ENCODE data around the gene MICB. TPM values are rescaled to one million over a fixed set of nuclear protein-coding genes. Genes with fewer than 3 reads are reported as not detected.
A peak's percentile ranks its signal among the peaks of the same experiment; 100 is the strongest.
"Not testable (repeated sequence)": the region's sequence is repeated elsewhere in the genome, so short reads cannot be mapped to it uniquely, and the experiment has no call there.

Gene MICB
- 17.2 and 17.6 TPM in 2 replicates for total RNA-seq

DNA sequence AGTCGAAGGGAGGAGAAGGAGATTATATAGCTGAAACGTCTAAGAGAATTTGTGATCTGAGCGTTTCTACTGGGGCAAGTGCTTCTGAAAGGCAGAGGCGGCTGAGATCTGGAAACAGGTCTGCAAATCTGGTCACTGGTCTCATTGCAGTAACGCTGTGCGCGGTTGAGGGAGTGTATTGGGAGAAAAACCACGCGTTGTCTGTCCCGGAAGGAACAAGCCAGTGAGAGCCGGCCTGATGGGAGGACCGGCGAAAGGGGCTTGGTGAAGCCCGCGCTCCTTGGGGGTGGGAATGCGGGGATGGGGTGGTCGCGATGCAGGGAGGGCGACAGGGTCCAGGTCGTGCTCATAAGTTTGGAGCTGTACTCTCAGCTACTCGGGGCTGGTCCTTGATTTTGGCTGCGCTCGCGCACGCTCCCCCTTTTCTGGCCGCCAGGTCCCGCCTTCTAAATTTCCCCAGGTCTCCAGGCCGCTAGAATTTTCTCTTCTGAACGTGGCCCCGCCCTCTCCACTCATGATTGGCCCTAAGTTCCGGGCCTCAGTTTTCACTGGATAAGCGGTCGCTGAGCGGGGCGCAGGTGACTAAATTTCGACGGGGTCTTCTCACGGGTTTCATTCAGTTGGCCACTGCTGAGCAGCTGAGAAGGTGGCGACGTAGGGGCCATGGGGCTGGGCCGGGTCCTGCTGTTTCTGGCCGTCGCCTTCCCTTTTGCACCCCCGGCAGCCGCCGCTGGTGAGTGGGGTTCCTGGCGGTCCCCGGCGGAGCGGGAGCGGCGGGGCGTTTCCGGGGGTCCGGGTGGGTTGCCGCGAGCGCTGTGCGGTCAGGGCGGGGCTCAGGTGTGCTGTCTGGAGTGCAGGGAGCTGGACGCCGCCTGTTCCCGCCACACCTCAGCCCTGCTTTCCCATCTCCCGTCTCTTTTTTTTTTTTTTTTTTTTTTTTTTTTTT, at the start of gene MICB:
MICB (plus strand) TSS at position 615 of the 946 bp plus-strand sequence; CDS start at position 664, 49 bp downstream.
- H3K36me3 Mint-ChIP-seq (ENCODE audit: low read depth) = peaks cover 7% of the 10 kb centered on the region
- CTCF ChIA-PET = interaction anchor here (1.1 kb wide), 1 partner anchor 43 kb away, joined by 4 read pairs; no protein-coding TSS in a partner anchor
- H3K27ac Mint-ChIP-seq = peak within 1 kb of the TSS; percentile 89
- no peaks in the 10 kb centered on the region for H3K27me3 Mint-ChIP-seq
- H3K4me1 Mint-ChIP-seq = peaks cover 75% of the 10 kb centered on the region
- intact Hi-C loops (cut with micrococcal nuclease) = loop anchor here (1.0 to 10.0 kb wide), 3 partner anchors 36 to 237 kb away; partner anchors contain the start of gene CLIC1
- no peaks in the 10 kb centered on the region for H3K9me3 Mint-ChIP-seq
- TF ChIP-seq, protein P1, sequence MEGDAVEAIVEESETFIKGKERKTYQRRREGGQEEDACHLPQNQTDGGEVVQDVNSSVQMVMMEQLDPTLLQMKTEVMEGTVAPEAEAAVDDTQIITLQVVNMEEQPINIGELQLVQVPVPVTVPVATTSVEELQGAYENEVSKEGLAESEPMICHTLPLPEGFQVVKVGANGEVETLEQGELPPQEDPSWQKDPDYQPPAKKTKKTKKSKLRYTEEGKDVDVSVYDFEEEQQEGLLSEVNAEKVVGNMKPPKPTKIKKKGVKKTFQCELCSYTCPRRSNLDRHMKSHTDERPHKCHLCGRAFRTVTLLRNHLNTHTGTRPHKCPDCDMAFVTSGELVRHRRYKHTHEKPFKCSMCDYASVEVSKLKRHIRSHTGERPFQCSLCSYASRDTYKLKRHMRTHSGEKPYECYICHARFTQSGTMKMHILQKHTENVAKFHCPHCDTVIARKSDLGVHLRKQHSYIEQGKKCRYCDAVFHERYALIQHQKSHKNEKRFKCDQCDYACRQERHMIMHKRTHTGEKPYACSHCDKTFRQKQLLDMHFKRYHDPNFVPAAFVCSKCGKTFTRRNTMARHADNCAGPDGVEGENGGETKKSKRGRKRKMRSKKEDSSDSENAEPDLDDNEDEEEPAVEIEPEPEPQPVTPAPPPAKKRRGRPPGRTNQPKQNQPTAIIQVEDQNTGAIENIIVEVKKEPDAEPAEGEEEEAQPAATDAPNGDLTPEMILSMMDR (IDR thresholded peaks at IDR 0.05) = no peak
- peak within 1 kb of the TSS; percentile 88 for H3K4me3 Mint-ChIP-seq
- peak; percentile 77 for ATAC-seq (ENCODE audit: low read depth)
- POLR2A ChIA-PET = interaction anchor here (0.6 to 2.8 kb wide), 17 partner anchors 8 to 339 kb away, joined by 3 to 41 read pairs (median 4); partner anchors contain the start of genes BAG6, DDX39B, LTB and MICA
- DNase-seq = peak; percentile 71

DNA sequence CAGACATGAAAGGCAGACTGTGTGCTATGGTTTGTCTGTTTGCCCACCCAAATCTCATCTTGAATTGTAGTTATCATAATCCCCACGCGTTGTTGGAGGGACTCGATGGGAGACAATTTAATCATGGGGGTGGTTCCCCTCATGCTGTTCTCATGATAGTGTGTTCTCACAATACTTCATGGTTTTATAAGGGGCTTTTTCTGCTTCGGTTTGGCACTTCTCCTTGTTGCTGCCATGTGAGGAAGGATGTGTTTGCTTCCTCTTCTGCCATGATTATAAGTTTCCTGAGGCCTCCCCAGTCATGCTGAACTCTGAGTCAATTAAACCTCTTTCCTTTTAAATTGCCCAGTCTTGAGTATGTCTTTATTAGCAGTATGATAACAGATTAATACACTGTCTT, 47.2 kb upstream of the MICB start:
- DNase-seq = no peak
- ChIA-PET POLR2A (no interaction called here), CTCF (no interaction called here)
- H3K27me3 Mint-ChIP-seq = peaks cover 11% of the 10 kb centered on the region
- H3K36me3 Mint-ChIP-seq (ENCODE audit: low read depth) = peaks cover 4% of the 10 kb centered on the region
- no peak overlapping the region for H3K27ac Mint-ChIP-seq
- H3K4me3 Mint-ChIP-seq = no peak overlapping the region
- TF ChIP-seq, protein P1 (IDR thresholded peaks at IDR 0.05) = no peak
- peaks cover 6% of the 10 kb centered on the region for H3K9me3 Mint-ChIP-seq
- no peaks in the 10 kb centered on the region for H3K4me1 Mint-ChIP-seq
- intact Hi-C loops (cut with micrococcal nuclease) = no loop called here
- ATAC-seq (ENCODE audit: low read depth) = no peak

DNA sequence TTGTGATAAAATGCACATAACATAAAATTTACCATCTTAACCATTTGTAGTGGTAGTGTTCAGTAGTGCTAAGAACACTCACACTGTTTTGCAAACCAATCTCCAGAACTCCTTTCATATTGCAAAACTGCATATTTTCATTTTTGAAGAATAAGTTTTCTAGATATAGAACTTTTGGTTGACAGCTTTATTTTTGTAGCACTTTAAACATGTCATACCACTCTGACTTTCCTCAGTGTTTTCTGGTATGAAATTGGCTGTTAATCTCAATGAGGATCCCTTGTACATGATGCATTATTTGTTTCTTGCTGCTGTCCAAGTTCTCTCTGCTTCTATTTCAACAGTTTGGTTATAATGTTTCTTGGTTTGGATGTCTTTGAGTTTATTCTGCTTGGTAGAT, 45.1 kb upstream of the MICB start:
- ATAC-seq (ENCODE audit: low read depth) = no peak
- H3K9me3 Mint-ChIP-seq = peaks cover 6% of the 10 kb centered on the region
- H3K36me3 Mint-ChIP-seq (ENCODE audit: low read depth) = peaks cover 4% of the 10 kb centered on the region
- intact Hi-C loops (cut with micrococcal nuclease) = no loop called here
- H3K27me3 Mint-ChIP-seq = peaks cover 9% of the 10 kb centered on the region
- TF ChIP-seq, protein P1 (IDR thresholded peaks at IDR 0.05) = no peak
- ChIA-PET POLR2A (interaction anchor here (1.4 kb wide), 1 partner anchor 10 kb away, joined by 4 read pairs; no protein-coding TSS in a partner anchor), CTCF (interaction anchor here (1.0 to 1.9 kb wide), 3 partner anchors 11 to 55 kb away, joined by 3 to 7 read pairs (median 3); no protein-coding TSS in a partner anchor)
- H3K4me3 Mint-ChIP-seq = no peak overlapping the region
- DNase-seq = no peak
- no peaks in the 10 kb centered on the region for H3K4me1 Mint-ChIP-seq
- H3K27ac Mint-ChIP-seq = no peak overlapping the region

DNA sequence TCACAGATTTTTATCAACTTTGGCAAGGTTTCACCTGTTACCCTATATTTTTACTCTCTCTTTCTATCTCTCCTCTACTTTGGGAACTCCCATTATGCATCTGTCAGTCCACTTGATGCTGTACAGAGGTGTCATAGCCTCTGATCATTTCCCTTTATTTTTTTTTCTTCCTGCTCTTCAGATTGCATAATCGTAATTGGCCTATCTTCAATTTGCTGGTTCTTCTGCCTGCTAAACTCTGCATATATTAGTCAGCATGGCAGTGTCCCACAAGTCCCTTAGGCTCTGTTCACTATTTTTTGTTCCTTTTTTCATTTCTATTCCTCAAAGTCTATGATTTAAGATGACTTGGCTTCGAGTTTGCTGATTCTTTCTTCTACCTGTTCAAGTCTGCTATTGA, 44.7 kb upstream of the MICB start:
- intact Hi-C loops (cut with micrococcal nuclease) = no loop called here
- ChIA-PET POLR2A (no interaction called here), CTCF (no interaction called here)
- Mint-ChIP-seq H3K36me3 (ENCODE audit: low read depth) (peaks cover 4% of the 10 kb centered on the region), H3K4me1 (no peaks in the 10 kb centered on the region), H3K27ac (no peak overlapping the region), H3K27me3 (peaks cover 7% of the 10 kb centered on the region), H3K4me3 (no peak overlapping the region), H3K9me3 (peaks cover 6% of the 10 kb centered on the region)
- DNase-seq = no peak
- TF ChIP-seq, protein P1 (IDR thresholded peaks at IDR 0.05) = no peak
- no peak for ATAC-seq (ENCODE audit: low read depth)

DNA sequence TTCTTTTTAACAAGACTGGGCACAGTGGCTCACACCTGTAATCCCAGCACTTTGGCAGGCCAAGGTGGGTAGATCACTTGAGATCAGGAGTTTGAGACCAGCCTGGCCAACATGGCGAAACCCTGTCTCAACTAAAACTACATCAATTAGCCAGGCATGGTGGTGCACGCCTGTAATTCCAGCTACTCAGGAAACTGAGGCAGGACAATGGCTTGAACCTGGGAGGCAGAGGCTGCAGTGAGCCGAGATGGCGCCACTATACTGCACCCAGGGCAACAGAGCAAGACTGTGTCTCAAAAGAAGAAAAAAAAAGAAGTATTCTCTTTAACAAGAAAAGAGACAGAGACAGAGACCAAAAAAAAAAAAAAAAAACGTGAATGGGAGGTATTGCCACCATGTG, 38.1 kb upstream of the MICB start:
- POLR2A ChIA-PET = interaction anchor here (0.7 kb wide), 1 partner anchor 105 kb away, joined by 6 read pairs; no protein-coding TSS in a partner anchor
- intact Hi-C loops (cut with micrococcal nuclease) = loop anchor here (5.0 kb wide), 2 partner anchors 37 to 303 kb away; partner anchors contain the start of genes CCHCR1, MICB and TCF19
- H3K27ac Mint-ChIP-seq; H3K4me3 Mint-ChIP-seq; DNase-seq; H3K9me3 Mint-ChIP-seq; H3K27me3 Mint-ChIP-seq; CTCF ChIA-PET; ATAC-seq (ENCODE audit: low read depth): not testable (repeated sequence)
- peaks cover 20% of the 10 kb centered on the region for H3K36me3 Mint-ChIP-seq (ENCODE audit: low read depth)
- peaks cover 28% of the 10 kb centered on the region for H3K4me1 Mint-ChIP-seq

Measured in activated B cell treated with CpG ODN at 0.5 μM for 24 hours (primary cell).